Sigmoid colon (tissue), 7 donors: Measurements from ENCODE around the gene ZDHHC20. TPM values are rescaled to one million over a fixed set of nuclear protein-coding genes. Genes with fewer than 3 reads are reported as not detected.

Experiments used
- DNase-seq: peaks from one replicate; pipeline ENCODE4 v3.0.0-alpha.2; 2019
- H3K27ac ChIP-seq, 4 donors: fragments of 200-600 bp; sonication (generic); one replicate each; pipeline ENCODE4 v1.5.1; 2016 to 2019; ENCODE audit warnings: mild to moderate bottlenecking in 1 of 4
- H3K27me3 ChIP-seq, 3 donors: fragments of 200-600 bp; sonication (generic); one replicate each; pipeline ENCODE4 v1.5.1; 2019; ENCODE audit warnings: mild to moderate bottlenecking in 1 of 3
- H3K36me3 ChIP-seq, 4 donors: fragments of 200-600 bp; sonication (generic); one replicate each; pipeline ENCODE4 v1.5.1; 2016 to 2019
- H3K4me1 ChIP-seq, 4 donors: fragments of 200-600 bp; sonication (generic); one replicate each; pipeline ENCODE4 v1.5.1; 2017 to 2019
- H3K4me3 ChIP-seq, 4 donors: fragments of 200-600 bp; sonication (generic); one replicate each; pipeline ENCODE4 v1.5.1; 2017 to 2019; ENCODE audit warnings: mild to moderate bottlenecking in 2 of 4, moderate library complexity in 1 of 4
- H3K9me3 ChIP-seq, 4 donors: fragments of 200-600 bp in 3 of 4; sonication (generic) in 3 of 4; one replicate each; pipeline versions ENCODE4 v1.5.1 to v1.6.1; 2013 to 2019
- CTCF ChIP-seq, 4 experiments: fragments of 450-650 bp in 3 of 4; fragments of 200-600 bp in 1 of 4; IDR thresholded peaks; one replicate each; pipeline ENCODE4 v1.5.1; 2016 to 2019; ENCODE audit warnings: antibody characterized with exemption in 4 of 4, mild to moderate bottlenecking in 3 of 4, moderate library complexity in 2 of 4
- EP300 ChIP-seq, 4 donors: sonication (generic); formaldehyde crosslinking; IDR thresholded peaks; one replicate each; pipeline ENCODE4 v1.6.1; 2017; ENCODE audit warnings: antibody characterized with exemption in 4 of 4
- POLR2A ChIP-seq, 2 donors: fragments of 450-650 bp; IDR thresholded peaks; one replicate each; pipeline ENCODE4 v1.6.1; 2016; ENCODE audit warnings: antibody characterized with exemption in 2 of 2, mild to moderate bottlenecking in 2 of 2, moderate library complexity in 2 of 2
- POLR2AphosphoS5 ChIP-seq, 4 donors: sonication (generic); formaldehyde crosslinking; IDR thresholded peaks; one replicate each; pipeline ENCODE4 v1.6.1; 2017; ENCODE audit warnings: antibody characterized with exemption in 4 of 4
- WGBS, 2 donors: extraction: QIAGEN DNeasy Blood & Tissue Kit; methylation state at CpG; one replicate each; pipeline ENCODE4 v1.1.7; 2013; 5-methylcytosine and 5-hydroxymethylcytosine counted together
- intact Hi-C: fragments of 100-400 bp; cut with DNase I; formaldehyde crosslinking; loops from one replicate; pipeline ENCODE4 v1.15.1; 2023
- polyA plus RNA-seq, 3 donors: library from polyadenylated mRNA; stranded (reverse); fragments of 200-250 nt; gene quantifications; one replicate each; pipeline ENCODE4 v1.2.3, GENCODE V29; 2013
- total RNA-seq, 4 donors: library from RNA; depleted of rRNA; stranded (reverse); fragments of >200 nt; gene quantifications; one replicate each; pipeline ENCODE4 v1.1.0, GENCODE V29; 2016
- donor health status: healthy with polysubstance abuse.
- donor health status: Bipolar disorder and iron deficiency.
- donor health status: healthy.

The ZDHHC20 gene
- total and polyA plus RNA-seq, 7 donors = 14.4 to 56.7 (median 49.9) TPM

- no peak for TF ChIP-seq POLR2A (IDR thresholded peaks at IDR 0.05)
- no peak for TF ChIP-seq CTCF (IDR thresholded peaks at IDR 0.05)
- no peak for TF ChIP-seq POLR2AphosphoS5 (IDR thresholded peaks at IDR 0.05)
- TF ChIP-seq EP300 (IDR thresholded peaks at IDR 0.05) = no peak
- Histone ChIP-seq H3K36me3 (no peaks in the 10 kb centered on the region), H3K27ac (no peak overlapping the region), H3K4me3 (no peak overlapping the region), H3K4me1 (peaks cover 0 to 21% (median 14%) of the 10 kb centered on the region in 4 donors), H3K27me3 (no peaks in the 10 kb centered on the region), H3K9me3 (no peaks in the 10 kb centered on the region)
- intact Hi-C loops = loop anchor here (5.0 kb wide), 2 partner anchors 298 to 533 kb away; partner anchors contain the start of genes MRPL57 and SKA3
- 60 to 73% methylated on average over 6 of the region's 6 CpGs for WGBS, 2 donors
- no peak for DNase-seq
Observed at GRCh38 chr13:21475115-21475514, 16.0 kb upstream of the ZDHHC20 start.

GRCh38 chr13:21470785-21471184, 11.7 kb upstream of the ZDHHC20 start:
- no peak overlapping the region for H3K4me3 ChIP-seq
- H3K27me3 ChIP-seq = no peaks in the 10 kb centered on the region
- no peak overlapping the region for H3K27ac ChIP-seq
- H3K4me1 ChIP-seq = no peaks in the 10 kb centered on the region
- H3K36me3 ChIP-seq = no peaks in the 10 kb centered on the region
- H3K9me3 ChIP-seq = no peaks in the 10 kb centered on the region
- intact Hi-C loops = no loop called here
- no peak for TF ChIP-seq EP300 (IDR thresholded peaks at IDR 0.05)
- no peak for TF ChIP-seq CTCF (IDR thresholded peaks at IDR 0.05)
- TF ChIP-seq POLR2AphosphoS5 (IDR thresholded peaks at IDR 0.05) = no peak
- no peak for TF ChIP-seq POLR2A (IDR thresholded peaks at IDR 0.05)
- DNase-seq = no peak

GRCh38 chr13:21466527-21466926, 7.4 kb upstream of the ZDHHC20 start:
- Histone ChIP-seq H3K4me3 (no peak overlapping the region), H3K27ac (no peak overlapping the region), H3K36me3 (no peaks in the 10 kb centered on the region), H3K27me3 (no peaks in the 10 kb centered on the region), H3K9me3 (no peaks in the 10 kb centered on the region), H3K4me1 (no peaks in the 10 kb centered on the region)
- intact Hi-C loops = no loop called here
- no peak for DNase-seq
- TF ChIP-seq EP300 (IDR thresholded peaks at IDR 0.05) (no peak), CTCF (IDR thresholded peaks at IDR 0.05) (no peak), POLR2A (IDR thresholded peaks at IDR 0.05) (no peak), POLR2AphosphoS5 (IDR thresholded peaks at IDR 0.05) (no peak)
- WGBS, 2 donors = 52 to 73% methylated on average over 7 of the region's 7 CpGs

- intact Hi-C loops = no loop called here
- Histone ChIP-seq H3K27ac (no peak overlapping the region), H3K27me3 (no peaks in the 10 kb centered on the region), H3K4me3 (no peak overlapping the region), H3K9me3 (no peaks in the 10 kb centered on the region), H3K4me1 (no peaks in the 10 kb centered on the region), H3K36me3 (no peaks in the 10 kb centered on the region)
- no peak for TF ChIP-seq POLR2AphosphoS5 (IDR thresholded peaks at IDR 0.05)
- 17 to 59% methylated on average over 9 of the region's 9 CpGs for WGBS, 2 donors
- no peak for DNase-seq
Observed at GRCh38 chr13:21465710-21466160, 6.6 kb upstream of the ZDHHC20 start.

GRCh38 chr13:21463424-21463823, 4.3 kb upstream of the ZDHHC20 start:
- DNase-seq = no peak
- Histone ChIP-seq H3K27me3 (no peaks in the 10 kb centered on the region), H3K27ac (no peak overlapping the region), H3K4me3 (no peak overlapping the region), H3K36me3 (no peaks in the 10 kb centered on the region), H3K4me1 (peaks cover 0 to 2% (median 0%) of the 10 kb centered on the region in 4 donors), H3K9me3 (no peaks in the 10 kb centered on the region)
- TF ChIP-seq POLR2A (IDR thresholded peaks at IDR 0.05) (no peak), POLR2AphosphoS5 (IDR thresholded peaks at IDR 0.05) (no peak), EP300 (IDR thresholded peaks at IDR 0.05) (no peak), CTCF (IDR thresholded peaks at IDR 0.05) (no peak)
- intact Hi-C loops = no loop called here
